Thoracic aorta (tissue), 2 donors: ENCODE measurements around the gene ZNF543. TPM values are rescaled to one million over a fixed set of nuclear protein-coding genes. Genes with fewer than 3 reads are reported as not detected.

ENCODE experiments used
- ATAC-seq: fragments of 150-250 bp; one replicate; pipeline ENCODE4 v1.8.0; 2017; ENCODE audit warnings: low read depth; ENCODE audit not compliant: insufficient number of reproducible peaks, low FRiP score
- DNase-seq: peaks from one replicate; pipeline ENCODE4 v3.0.0-alpha.2; 2020; ENCODE audit warnings: low spot score
- H3K27ac ChIP-seq, 2 donors: fragments of 200-600 bp; sonication (generic); 1 replicate in 1 of 2; 2 replicates in 1 of 2; pipeline ENCODE4 v1.5.1; 2016; ENCODE audit warnings: mild to moderate bottlenecking in 2 of 2, moderate library complexity in 2 of 2
- H3K27me3 ChIP-seq: fragments of 200-600 bp; sonication (generic); replicated peaks from 2 replicates; pipeline ENCODE4 v1.6.0; 2016; ENCODE audit warnings: mild to moderate bottlenecking; ENCODE audit not compliant: insufficient read depth
- H3K36me3 ChIP-seq: fragments of 200-600 bp; sonication (generic); one replicate; pipeline ENCODE4 v1.5.1; 2016
- H3K4me1 ChIP-seq, 2 donors: fragments of 200-600 bp; sonication (generic); 1 replicate in 1 of 2; 2 replicates in 1 of 2; pipeline versions ENCODE4 v1.5.1 to v1.6.0; 2016; ENCODE audit warnings: low read depth in 2 of 2, mild to moderate bottlenecking in 1 of 2; ENCODE audit not compliant: control insufficient read depth in 1 of 2
- H3K4me3 ChIP-seq: fragments of 200-600 bp; sonication (generic); 2 replicates; pipeline ENCODE4 v1.5.1; 2016; ENCODE audit warnings: mild to moderate bottlenecking
- H3K9me3 ChIP-seq: fragments of 200-600 bp; sonication (generic); 2 replicates; pipeline ENCODE4 v1.5.1; 2016
- total RNA-seq, 2 donors: library from RNA; depleted of rRNA; stranded (reverse); fragments of >200 nt; gene quantifications; one replicate each; pipeline versions ENCODE4 v1.1.0 to v1.2.3, GENCODE V29; 2016
- TF ChIP-seq, protein P1 (sequence below): fragments of 200-600 bp; sonication (generic); IDR thresholded peaks from one replicate; pipeline ENCODE4 v1.5.1; 2019; ENCODE audit warnings: antibody characterized with exemption

Gene ZNF543
- total RNA-seq, 2 donors from 2014 or later = 7.6 to 9.7 TPM

DNA sequence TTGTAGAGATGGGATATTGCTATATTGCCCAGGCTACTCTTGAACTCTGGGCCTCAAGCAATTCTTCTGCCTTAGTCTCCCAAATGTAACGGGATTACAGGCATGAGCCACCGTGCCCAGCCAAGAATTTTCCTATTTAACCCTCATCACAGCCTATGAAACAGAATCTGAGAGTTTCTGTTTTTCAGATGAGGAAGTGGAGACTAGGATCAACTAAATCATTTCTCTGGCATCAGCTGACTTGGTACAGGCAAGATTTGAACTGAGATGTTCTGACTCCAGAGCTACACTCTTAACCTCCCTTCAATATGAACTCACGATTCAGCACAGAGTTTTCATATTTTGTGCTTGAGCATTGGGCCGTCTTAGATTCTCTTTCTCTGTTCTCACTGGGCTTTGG, 31.9 kb upstream of the ZNF543 start:
- no peaks in the 10 kb centered on the region for H3K4me1 ChIP-seq
- no peak for ATAC-seq
- no peak overlapping the region for H3K4me3 ChIP-seq
- TF ChIP-seq, protein P1, sequence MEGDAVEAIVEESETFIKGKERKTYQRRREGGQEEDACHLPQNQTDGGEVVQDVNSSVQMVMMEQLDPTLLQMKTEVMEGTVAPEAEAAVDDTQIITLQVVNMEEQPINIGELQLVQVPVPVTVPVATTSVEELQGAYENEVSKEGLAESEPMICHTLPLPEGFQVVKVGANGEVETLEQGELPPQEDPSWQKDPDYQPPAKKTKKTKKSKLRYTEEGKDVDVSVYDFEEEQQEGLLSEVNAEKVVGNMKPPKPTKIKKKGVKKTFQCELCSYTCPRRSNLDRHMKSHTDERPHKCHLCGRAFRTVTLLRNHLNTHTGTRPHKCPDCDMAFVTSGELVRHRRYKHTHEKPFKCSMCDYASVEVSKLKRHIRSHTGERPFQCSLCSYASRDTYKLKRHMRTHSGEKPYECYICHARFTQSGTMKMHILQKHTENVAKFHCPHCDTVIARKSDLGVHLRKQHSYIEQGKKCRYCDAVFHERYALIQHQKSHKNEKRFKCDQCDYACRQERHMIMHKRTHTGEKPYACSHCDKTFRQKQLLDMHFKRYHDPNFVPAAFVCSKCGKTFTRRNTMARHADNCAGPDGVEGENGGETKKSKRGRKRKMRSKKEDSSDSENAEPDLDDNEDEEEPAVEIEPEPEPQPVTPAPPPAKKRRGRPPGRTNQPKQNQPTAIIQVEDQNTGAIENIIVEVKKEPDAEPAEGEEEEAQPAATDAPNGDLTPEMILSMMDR = no peak
- no peak for DNase-seq
- peaks cover 89% of the 10 kb centered on the region for H3K36me3 ChIP-seq
- peaks cover 37% of the 10 kb centered on the region for H3K9me3 ChIP-seq
- H3K27me3 ChIP-seq = no peaks in the 10 kb centered on the region
- H3K27ac ChIP-seq = no peak overlapping the region

DNA sequence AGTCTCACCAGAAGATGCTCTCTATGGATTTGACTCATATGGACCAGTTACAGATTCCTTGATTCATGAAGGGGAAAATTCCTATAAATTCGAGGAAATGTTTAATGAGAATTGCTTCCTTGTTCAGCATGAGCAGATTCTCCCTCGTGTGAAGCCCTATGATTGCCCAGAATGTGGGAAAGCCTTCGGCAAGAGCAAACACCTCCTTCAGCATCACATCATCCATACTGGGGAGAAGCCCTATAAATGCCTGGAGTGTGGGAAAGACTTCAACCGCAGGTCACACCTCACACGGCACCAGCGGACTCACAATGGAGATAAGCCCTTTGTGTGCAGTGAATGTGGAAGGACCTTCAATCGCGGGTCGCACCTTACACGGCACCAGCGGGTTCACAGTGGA, 29.3 kb upstream of the ZNF543 start:
- H3K9me3 ChIP-seq = peaks cover 61% of the 10 kb centered on the region
- H3K4me1 ChIP-seq = no peaks in the 10 kb centered on the region
- H3K36me3 ChIP-seq = peaks cover 77% of the 10 kb centered on the region
- no peak for DNase-seq
- no peak overlapping the region for H3K27ac ChIP-seq
- H3K27me3 ChIP-seq = no peaks in the 10 kb centered on the region
- ATAC-seq = no peak
- TF ChIP-seq, protein P1 = no peak
- H3K4me3 ChIP-seq = no peak overlapping the region

GRCh38 chr19:57292547-57292946, 27.7 kb upstream of the ZNF543 start:
- H3K27me3 ChIP-seq = no peaks in the 10 kb centered on the region
- peaks cover 71% of the 10 kb centered on the region for H3K36me3 ChIP-seq
- no peak for ATAC-seq
- H3K27ac ChIP-seq = no peak overlapping the region
- H3K9me3 ChIP-seq = peaks cover 66% of the 10 kb centered on the region
- TF ChIP-seq, protein P1 = no peak
- DNase-seq = no peak
- H3K4me1 ChIP-seq = no peaks in the 10 kb centered on the region
- no peak overlapping the region for H3K4me3 ChIP-seq

- H3K4me3 ChIP-seq = no peak overlapping the region
- TF ChIP-seq, protein P1 = no peak
- DNase-seq = no peak
- no peaks in the 10 kb centered on the region for H3K4me1 ChIP-seq
- ATAC-seq = no peak
- H3K9me3 ChIP-seq = peaks cover 68% of the 10 kb centered on the region
- no peaks in the 10 kb centered on the region for H3K27me3 ChIP-seq
- no peak overlapping the region for H3K27ac ChIP-seq
- peaks cover 59% of the 10 kb centered on the region for H3K36me3 ChIP-seq
Observed at GRCh38 chr19:57293719-57294118, 26.6 kb upstream of the ZNF543 start.

DNA sequence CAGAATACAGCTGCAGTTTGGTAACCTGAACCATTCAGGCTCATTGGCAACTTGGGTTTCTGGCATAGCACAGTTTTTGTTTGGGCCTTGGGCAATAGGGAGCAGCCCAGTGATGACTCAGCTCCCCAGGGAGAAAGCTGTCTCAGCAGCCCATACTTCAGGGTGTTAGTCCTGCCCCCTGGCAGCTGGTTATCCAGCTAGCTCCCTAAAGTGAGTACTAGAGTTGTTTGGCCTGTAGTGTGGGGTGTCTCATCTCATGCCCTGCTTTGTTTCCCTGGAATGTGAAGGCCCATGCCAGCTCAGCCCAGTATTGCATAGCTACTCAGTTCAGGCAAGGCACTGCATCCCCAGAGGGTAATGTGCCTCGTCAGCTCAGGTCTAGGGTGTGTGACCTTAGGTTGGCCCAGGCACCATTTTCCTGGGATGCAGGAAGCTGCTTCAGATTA, 18.2 kb upstream of the ZNF543 start:
- DNase-seq (no peak), ATAC-seq (peak; percentile 95)
- no peak overlapping the region for H3K27ac ChIP-seq
- H3K9me3 ChIP-seq = peaks cover 15% of the 10 kb centered on the region
- no peaks in the 10 kb centered on the region for H3K27me3 ChIP-seq
- H3K4me1 ChIP-seq = peaks cover 0 to 3% of the 10 kb centered on the region in 2 donors
- peaks cover 44% of the 10 kb centered on the region for H3K36me3 ChIP-seq
- no peak overlapping the region for H3K4me3 ChIP-seq
- TF ChIP-seq, protein P1 = no peak
